H1 (cell line): ENCODE data around the gene PANK3. TPM values are rescaled to one million over a fixed set of nuclear protein-coding genes. Genes with fewer than 3 reads are reported as not detected.

Source experiments
- BCL11A ChIP-seq, 2 experiments: IDR thresholded peaks; one replicate each; pipeline ENCODE4 v1.6.1; 2011; ENCODE audit warnings: low read depth in 2 of 2, low read length in 2 of 2, mild to moderate bottlenecking in 2 of 2
- CREB1 ChIP-seq: IDR thresholded peaks from 2 replicates; pipeline ENCODE4 v1.6.1; 2012; ENCODE audit warnings: inconsistent platforms
- KDM4A ChIP-seq: IDR thresholded peaks from one replicate; pipeline ENCODE4 v1.7.1; 2012; ENCODE audit warnings: low read depth, mild to moderate bottlenecking, moderate library complexity, low read length, inconsistent platforms; ENCODE audit not compliant: severe bottlenecking
- RBBP5 ChIP-seq: IDR thresholded peaks from 2 replicates; pipeline ENCODE4 v1.7.1; 2012; ENCODE audit warnings: low read depth, mild to moderate bottlenecking, inconsistent platforms, low read length, moderate library complexity, borderline replicate concordance
- TEAD4 ChIP-seq: IDR thresholded peaks from 2 replicates; pipeline ENCODE4 v1.6.1; 2012; ENCODE audit warnings: low read depth, low read length, inconsistent platforms, mixed read lengths
- polyA plus RNA-seq, 7 experiments: library from polyadenylated mRNA; depleted of rRNA in 3 of 7; stranded (reverse) in 5 of 7; unstranded in 2 of 7; fragments of >200 nt in 5 of 7; fragments of 200-250 nt in 2 of 7; gene quantifications; 1 replicate in 5 of 7; 2 replicates in 1 of 7; 4 replicates in 1 of 7; pipeline versions ENCODE4 v1.2.1 to v1.2.3, GENCODE V29; 2011 to 2013; ENCODE audit warnings: missing spikeins in 2 of 7, mixed read lengths in 2 of 7
- total RNA-seq: library from RNA; stranded (reverse); fragmentation: NEBNext Ultra II Directional; extraction: Animal tissue kit (Norgen Biotek cat#: 25700); gene quantifications from 2 replicates; pipeline ENCODE4 v1.2.1, GENCODE V29; 2021

The PANK3 gene
- total and polyA plus RNA-seq, 2 of the 8 experiments (the other 6 are each of a cell fraction or from before 2014, with no cell fraction given), result 8.6 to 101 TPM

DNA sequence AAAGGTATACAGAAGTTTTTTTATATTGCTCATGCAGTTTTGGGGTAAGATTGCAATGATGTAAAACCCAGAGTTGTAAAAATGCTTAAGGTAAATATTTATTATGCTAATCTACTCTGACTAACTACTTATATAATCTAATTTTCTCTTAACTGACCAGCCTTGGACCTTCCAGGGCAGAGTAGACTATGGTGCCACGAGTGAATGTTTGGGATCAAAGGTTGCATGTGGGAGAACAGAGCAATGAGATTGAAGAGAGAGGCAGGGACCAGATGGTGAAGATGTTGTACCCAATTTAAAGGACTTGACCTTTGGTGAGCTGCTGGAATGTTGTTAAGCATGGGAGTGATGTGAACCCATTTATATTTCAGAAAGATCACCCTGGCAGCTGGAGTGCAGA is 34.8 kb upstream of the PANK3 start (continued):
- no peak for TF ChIP-seq TEAD4
- no peak for TF ChIP-seq CREB1
- no peak for TF ChIP-seq BCL11A (IDR thresholded peaks at IDR 0.05; ENCODE audit: low read depth in 2 of 2, low read length in 2 of 2)
- no peak for TF ChIP-seq RBBP5
- no peak for TF ChIP-seq KDM4A
- TF ChIP-seq, all 59 proteins: peak for 0
